Measurements from ENCODE around the gene PARD3.

Gene PARD3

DNA sequence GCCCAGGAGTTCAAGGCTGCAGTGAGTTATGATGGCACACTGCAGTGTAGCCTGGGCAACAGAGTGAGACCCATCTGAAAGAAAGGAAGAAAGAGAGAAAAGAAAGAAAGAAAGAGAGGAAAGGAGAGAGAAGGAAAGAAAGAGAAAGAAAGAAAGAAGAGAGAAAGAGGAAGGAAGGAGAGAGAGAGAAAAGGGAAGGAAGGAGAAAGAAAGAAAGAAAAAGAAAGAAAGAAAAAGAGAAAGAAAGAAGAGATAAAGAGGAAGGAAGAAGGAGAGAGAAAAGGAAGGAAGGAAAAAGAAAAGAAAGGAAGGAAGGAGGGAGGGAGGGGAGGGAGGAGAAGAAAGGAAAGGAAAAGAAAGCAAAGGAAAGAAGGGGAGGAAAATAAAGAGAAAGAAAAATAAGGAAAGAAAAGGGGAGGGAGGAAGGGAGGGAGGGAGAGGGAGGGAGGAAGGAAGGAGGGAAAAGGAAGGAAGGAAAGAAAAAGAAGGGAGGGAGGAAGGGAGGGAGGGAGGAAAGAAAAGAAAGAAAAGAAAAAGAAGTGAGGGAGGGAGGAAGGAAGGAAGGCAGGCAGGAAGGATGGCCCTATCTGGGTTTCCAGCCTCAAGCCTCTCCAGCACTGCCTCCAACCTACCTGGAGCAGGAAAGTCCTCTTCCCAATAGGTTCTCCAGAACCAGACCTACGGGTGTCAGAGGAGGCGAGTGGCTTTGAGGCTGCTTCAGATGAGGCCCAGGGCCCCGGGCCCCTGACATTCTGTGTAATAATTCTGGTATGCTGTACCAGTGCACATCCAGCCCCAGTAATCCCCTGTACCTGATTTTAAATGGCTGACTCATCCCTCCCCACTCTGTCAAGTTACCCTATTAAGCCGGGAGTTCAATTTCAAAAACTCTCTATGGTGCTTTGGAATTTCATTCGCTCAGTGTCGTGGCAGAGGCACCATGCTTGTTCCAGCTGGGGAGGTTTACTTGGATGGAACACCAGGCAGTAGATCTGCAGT, 6.8 kb upstream of the PARD3 start:
- no peak for DNase-seq

DNA sequence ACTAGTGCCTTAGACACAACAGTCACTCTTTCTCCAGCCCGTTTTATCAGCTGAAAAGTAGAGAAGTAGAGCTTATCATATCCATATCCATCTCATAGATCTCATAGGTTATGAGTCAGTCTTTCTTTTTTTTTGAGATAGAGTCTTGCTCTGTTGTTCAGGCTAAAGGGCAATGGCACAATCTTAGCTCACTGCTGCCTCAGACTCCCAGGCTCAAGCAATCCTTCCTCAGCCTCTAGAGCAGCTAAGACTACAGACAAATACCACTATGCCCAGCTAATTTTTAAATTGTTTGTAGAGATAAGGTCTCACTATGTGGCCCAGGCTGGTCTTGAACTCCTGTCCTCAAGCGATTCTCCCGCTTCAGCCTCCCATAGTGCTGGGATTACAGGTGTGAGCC, 2.5 kb upstream of the PARD3 start:
- no peak for DNase-seq

DNA sequence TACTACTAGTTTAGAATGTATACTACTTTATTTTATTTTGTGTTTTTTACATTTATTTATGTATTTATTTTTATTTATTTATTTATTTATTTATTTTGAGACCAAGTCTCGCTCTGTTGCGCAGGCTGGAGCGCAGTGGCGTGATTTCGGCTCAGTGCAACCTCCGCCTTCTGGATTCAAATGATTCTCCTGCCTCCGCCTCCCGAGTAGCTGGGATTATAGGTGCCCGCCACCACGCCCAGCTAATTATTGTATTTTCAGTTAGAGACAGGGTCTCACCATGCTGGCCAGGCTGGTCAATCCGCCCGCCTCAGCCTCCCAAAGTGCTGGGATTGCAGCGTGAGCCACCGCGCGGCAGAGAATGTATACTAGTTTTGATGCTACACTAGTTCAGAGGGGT, 2.0 kb upstream of the PARD3 start:
- no peak for DNase-seq

DNA sequence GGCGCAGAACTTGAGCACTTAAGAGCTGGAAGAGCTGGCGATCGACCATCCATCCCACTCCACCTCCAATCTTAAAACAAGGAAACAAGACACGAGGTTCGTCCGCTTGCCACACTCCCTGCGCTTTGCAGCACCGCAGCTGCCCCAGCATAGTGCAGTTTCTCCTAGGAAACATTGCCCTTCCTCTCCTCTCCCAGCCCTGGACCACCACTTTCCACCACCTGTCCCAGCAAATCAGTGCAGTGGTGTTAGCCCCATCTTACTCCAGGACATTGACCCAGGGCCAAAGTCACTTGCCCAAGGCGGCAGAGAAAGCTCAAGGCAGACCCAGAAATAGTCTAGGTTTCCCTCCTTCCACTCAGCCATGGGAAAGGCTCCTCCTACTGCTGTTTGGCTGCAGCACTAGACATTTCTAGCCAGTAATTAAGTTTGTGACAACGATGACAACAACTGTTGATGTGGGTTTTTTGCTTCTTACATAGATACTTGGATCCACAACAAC, 1.5 kb upstream of the PARD3 start:
- DNase-seq, result no peak

DNA sequence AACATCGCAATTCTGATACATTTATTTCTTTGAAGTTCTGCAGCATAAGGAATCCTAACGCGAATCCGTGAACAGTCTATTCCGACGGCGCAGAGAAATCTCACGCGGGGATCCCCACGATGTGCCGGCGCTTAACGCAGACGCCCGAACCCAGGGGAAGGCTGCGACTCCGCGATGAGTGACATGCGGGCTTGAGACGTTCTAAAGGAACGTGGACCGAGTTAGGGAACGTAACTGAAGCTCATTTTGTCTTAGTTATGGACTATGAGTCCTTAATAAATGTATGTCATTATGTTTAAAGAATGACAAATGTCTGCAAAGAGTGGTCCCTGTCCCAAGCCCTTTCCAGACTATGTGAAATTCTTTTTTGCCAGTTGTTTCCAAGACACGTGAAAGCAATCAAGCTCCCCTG, 995 bp upstream of the PARD3 start:
- DNase-seq, result no peak

DNA sequence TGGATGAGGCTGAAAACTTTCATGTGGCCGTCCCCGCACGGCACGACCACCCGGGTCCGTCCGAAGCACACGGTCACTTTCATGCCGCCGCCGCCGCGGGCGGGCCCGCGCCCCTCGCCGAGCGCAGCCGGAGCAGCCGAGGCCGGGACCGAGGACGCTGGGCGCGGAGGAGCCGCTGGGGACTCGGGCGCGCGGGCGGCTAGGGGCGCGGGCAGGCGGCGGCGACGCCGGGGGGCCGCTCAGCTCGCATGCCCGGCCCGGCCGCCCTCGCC, 247 bp downstream of the PARD3 start:
- DNase-seq, result no peak

DNA sequence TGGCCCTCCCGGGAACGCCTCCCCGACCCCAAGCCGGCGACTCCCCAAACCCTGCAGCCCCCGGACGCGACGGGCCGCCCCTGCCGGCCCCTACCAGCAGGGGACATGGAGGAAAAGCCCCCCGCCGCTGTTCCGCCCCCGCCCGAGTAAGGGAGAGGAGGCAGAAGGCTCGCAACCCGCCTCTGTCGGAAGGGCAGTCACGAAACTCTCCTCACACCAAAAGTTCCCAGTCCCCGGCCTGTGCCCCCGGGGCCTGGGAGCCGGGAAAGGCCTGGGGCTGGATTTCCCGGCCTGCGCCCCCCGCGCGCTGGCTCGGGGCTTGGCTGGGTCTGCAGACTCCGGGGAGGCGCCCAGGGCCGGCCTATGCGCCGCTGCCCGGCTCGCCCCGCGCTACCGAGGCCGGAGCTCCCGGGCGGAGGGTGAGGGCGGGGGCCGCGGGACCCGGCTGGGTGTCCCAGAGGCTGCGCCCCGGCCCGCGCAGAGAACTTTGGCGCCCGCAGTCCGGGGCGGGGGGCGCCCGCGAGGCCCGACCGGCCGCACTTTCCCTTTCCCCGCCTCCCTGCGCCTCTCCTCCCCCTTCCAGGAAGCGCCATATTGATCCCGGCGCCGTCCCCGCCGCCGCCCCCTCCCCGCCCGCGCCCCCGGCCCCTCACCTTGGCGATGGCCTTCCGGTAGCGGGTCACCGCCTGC, 728 bp downstream of the PARD3 start:
- no peak for DNase-seq

DNA sequence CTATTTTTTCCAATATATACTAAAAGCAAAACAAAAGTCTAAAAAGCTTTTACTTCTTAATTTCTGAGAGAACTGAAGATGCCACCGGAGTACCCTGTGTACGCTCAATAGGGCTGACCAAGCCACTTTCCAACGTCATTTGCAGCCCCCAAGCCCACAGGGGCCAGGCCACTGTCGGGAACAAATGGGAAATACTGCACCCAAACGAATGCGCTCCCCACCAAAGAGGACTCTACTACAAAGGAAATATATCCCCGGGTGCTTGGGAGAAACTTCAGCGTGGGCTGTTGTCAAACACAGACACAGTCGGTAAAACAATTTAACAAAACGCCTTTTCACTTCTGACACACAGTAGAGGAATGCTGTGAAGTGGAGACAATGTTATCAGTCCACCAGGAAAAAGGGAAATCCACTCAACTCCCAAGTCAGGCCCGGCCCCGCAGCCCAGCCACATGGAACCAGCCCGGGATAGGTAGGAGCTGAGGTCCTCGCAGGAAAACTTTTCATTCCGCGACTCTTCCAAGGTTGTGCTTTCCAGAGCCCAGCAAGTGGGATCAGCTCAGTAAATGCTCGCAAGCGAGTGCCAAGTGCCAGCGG, 1.4 kb downstream of the PARD3 start:
- no peak for DNase-seq

DNA sequence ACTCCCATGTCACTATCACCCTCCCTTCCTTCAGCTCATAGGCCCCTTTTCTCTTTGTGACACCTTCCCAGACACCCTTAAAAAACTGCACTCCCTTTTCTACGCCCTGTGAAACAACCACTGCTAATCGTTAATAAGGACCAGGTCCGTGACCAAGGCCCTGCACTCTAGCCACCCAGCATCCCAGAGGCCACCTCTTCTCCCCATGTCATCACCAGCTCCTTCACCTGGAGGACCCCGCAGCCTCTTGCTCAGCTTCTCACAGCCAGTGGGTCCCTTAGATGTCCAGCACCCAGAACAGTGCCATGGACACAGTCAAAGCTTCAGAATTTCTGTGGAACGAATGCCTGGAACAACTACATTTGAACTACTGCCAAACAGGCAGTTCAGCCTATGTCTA, 2.3 kb downstream of the PARD3 start:
- no peak for DNase-seq

DNA sequence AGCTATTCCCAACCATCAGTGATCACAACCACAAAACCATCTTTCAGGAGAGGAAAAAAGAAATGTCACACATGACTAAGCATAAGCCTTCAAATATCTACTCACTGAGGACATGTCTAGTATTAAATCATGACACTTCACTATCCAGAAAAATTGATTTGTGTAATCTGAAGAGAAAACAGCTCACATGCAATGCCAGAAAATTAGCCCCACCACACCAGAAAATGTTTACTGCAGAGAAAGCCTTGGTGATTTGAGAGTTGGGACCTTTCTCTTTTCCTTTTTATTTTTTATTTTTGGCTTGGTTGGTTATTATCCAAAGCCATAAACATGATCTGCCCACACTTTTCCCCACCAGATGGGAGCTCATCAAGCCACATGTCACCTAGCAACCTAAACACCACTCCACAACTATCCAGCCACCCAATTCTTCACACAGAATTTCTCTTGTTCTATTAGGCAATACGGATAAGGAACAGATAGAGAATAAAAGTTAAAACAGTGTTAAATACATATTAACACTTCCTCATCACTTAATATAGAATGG, 3.1 kb downstream of the PARD3 start:
- no peak for DNase-seq

DNA sequence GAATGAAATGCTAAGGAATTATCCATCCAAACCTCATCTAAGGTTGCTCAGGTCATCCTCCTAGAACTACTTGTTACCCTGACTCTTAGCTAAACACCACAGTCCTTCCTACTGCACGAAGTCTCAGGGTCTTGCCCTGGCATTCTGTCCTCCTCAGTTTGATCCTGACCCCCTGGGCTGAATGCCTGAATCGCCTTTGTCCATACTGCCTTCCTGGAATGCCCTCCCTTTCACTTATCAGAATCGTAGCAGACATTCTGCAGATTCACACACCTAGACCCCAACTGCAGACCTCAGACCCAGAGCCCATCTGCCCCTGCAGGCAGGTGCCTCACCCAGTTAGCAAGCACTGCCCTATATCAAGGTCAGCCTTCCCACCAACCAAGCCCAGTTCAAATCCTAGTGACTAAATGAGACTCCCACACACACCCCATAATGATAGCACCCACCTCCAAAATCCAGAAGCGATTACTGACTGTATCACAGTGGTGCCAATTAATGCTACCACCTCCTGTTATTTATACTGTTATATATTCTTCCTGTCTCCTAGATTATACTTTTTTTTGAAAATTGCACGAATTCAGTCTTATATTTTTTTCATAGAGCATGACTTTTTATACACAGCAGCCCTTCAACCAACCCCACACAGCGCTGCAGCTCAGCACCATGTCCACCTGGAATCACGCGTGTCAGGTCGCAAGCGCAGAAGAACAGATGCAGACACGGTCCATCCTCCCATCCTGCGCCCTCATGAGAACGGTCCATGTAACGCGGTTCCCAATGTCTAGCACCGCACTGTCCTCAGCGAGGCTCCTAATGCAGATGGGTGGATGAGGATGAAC, 3.7 kb downstream of the PARD3 start:
- no peak for DNase-seq

DNA sequence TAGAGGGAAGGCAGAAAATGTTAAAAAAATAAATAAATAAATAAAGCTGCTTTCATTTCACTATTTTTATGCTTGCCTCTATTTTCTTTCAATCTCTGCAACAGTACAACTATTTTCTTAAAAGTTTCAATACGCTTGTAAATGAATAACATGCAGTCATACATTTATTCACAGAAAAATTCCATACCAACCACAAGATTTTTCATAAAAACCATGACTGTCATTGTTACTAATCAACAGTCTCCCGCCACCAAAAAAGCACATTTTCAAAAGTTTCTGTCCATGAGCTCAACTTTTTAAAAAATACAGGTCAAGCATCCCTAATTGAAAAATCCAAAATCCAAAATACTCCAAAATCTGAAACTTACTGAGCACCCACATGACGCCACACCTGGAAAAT, 5.3 kb downstream of the PARD3 start:
- no peak for DNase-seq

DNA sequence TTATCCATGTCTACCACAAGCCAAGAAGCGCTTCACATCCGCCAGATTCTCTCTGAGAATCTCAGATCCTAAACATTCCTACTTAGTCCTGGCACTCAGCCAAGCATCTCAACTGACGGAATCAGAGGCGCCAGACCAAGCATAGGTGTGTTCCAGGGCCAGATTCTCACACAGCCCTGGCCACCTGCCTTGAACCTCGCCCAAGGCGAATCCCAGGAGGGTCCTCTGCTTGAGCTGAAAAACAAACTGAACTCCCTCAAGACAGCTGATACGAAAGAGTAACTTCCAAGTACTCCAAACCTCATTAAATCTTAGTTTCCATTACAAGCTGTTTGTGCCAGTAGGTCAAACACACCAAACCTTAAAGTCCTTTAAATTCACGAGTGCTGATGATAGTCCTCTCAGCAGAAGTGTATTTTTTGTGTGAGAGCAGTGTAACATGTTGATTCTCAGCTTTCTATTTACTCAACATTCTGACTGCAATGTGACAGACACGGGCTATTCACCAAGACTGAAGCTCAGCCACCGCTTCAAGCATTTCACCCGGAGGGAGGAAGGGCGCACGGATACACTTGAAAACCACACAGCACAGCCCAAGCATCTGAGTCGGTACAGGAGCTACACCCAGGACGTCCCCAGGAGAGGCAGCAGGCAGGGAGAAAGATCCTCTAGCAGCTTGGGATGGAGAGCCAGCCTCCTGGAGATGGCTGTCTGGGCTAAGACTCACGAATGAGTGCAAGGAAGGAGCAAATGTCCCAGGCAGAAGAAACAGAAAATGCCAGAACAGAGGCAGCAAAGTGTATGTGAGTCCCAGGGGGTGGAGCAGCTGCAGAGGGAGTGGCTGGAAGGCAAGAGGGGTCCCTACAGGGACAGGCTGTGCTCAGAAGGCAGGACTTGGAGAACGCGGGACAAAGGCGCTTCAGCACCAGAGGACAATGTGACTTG, 6.0 kb downstream of the PARD3 start:
- DNase-seq, result no peak

DNA sequence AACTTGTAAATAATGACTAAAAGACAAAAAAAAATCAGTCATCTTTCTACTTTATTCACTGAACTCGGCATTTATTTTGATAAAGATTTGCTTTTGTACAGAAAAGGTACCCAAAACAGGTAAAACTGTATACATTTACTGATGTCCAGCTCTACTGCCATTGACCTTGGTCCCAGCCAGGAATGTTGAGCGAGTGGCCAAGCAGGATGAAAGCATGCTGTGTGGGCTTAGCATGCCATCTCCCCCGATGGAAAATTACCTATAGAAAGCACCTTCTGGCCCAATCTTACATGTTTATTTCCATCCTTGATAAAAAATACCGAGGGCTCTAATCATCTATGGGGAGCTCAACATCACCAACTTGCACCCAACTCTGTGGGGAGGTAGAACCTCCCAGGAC, 6.8 kb downstream of the PARD3 start:
- DNase-seq, result no peak

DNA sequence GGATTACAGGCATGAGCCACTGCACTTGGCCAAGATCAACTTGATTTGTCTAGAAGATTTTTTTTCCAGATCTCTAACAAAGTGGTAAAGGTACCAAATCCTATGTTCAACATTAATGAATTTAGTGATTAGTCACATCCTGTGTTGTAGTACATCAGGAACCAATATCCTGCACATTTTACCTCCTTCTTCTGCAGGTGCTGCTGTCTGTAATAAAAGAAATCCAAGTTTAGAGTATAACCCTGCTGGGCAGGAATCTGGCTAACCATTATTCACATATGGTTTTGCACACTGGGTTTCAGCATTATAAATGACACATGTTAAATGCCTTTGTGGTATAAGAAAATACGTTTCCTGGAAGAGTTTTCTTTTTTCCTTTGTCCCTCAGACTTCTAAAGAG, 10.8 kb downstream of the PARD3 start:
- no peak for DNase-seq

DNA sequence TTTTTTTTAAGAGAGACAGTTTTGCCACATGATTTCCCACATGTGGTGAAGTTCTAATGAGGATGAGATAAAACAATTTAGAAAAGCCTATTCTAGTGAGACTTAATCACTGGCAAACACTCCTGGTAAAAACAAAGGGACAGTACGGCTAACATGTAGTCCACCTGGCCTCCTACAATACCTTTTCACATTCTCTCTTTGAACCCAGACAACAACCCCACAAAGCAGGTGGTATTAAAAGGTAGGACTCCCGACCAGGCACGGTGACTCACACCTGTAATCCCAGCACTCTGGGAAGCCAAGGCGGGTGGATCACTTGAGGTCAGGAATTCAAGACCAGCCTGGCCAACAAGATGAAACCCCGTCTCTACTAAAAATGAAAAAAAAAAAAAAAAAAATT, 12.4 kb downstream of the PARD3 start:
- DNase-seq, result no peak

DNA sequence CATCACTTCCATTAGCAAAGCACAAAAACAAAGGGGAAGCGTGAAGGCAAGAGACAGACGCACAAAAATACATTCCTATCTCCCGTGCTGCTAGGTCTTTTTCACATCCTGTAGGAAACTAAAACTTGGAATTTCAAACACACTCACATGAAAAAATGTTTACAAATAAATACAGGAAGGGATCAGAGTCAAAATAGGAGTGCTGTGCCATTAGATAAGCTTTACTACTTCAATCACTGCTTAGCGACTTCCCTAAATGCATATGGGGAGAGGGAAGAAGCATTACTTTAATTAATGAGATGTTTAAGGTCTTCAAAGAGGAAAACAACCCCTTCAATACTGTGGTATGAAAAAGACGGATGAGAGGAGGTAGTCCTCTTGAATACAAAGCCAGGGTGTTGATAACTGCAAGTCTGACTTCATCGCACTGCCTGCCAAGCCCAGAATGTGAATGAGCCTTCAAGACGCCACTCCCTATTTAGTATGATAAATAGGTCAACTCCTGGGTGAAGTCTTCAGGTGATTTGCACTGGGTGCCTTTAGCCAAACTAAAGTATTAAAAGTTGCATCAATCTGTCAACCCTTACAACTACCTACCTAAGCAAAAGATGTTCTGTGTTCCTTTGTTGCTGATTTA, 13.9 kb downstream of the PARD3 start:
- no peak for DNase-seq

DNA sequence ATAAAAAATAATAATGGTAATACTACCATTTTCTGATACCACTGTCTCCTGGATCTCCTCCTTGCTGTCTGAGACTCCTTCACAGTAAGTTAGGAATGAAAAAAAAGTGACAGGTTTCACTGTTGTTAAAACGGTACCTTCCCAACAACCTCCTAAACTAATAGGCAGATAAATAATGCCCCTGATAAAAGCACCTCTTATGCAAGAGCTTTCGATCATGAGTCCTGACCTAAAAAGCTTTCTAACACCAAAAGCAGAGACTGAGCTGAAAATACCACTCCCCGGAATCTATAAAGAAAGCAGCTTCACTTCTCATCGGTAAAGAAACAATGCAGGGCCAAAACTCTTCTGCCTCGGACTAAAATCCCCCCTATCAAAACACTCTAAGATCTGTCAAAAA, 14.5 kb downstream of the PARD3 start:
- no peak for DNase-seq

DNA sequence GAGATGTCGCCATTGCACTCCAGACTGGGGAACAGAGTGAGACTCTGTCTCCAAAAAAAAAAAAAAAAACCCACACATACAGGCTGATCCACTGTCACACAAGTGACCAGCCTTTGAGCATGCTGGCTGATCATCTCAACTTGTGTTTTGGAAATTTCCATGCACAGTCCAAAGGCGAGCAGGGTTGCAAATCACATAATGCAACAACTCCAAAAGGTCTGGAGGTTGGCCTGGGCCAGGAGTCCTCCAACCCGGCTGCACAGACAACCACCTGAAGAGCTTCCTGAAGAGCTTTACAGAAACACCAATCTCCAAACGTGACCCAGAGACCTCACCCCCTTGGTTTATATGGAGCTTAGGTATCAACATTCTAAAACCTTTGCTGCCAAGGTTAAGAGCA, 16.4 kb downstream of the PARD3 start:
- DNase-seq, result no peak

DNA sequence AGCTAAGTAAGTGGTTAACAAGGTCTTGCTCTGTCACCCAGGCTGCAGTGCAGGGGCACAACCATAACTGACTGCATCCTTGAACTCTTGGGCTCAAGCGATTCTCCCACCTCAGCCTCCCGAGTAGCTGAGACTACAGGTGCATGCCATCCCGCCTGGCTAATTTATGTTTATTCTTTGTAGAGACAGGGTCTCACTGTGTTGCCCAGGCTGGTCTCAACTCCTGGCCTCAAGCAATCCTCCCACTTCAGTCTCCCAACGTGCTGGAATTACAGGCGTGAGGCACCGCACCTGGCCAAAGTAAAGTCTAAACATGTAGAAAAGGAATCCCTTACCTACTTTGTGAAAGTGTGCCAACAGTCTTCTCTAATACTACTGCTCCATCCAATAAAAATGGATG, 17.9 kb downstream of the PARD3 start:
- no peak for DNase-seq

DNA sequence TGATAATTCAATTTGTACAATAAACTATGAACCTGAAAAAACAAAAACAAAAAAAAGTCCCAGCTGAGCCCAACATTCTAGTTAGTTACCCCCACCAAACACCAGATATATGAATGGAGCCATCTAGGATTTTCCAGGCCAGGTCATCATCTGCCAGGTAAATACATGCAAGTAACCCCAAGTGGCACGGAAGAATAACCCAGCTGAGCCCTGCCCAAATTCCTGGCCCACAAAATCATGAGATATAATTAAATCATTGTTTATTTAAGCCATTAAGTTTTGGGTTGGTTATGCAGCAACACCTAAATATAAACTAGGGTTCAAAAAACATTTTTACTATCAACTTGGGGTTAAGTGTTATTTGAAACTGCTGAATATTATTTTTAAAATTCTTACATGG, 19.0 kb downstream of the PARD3 start:
- DNase-seq, result no peak

All from activated CD4-positive, alpha-beta T cell treated with anti-CD3 and anti-CD28 coated beads for 1 hour (primary cell).